Calu3 (cell line): ENCODE results near the gene DGKD. TPM values are rescaled to one million over a fixed set of nuclear protein-coding genes. Genes with fewer than 3 reads are reported as not detected.

Experiments used
- BruUV-seq: library from RNA; stranded (reverse); fragments of 400-500 nt; replicated peaks from 2 replicates; lab custom pipeline; 2021; lab: Mats Ljungman, UMichigan
- CTCF ChIA-PET: fragments of 300-600 bp; sonication (Branson Sonifier 250); formaldehyde crosslinking; loops from one replicate; lab custom pipeline; 2022; ENCODE audit warnings: antibody characterized with exemption; lab: Charles Lee
- DNase-seq: peaks from one replicate; pipeline ENCODE4 v3.0.0; 2022
- H3K27ac Mint-ChIP-seq: one replicate; pipeline ENCODE4 v1.8.0; 2022; ENCODE audit warnings: mixed read lengths; ENCODE audit not compliant: unreplicated experiment
- H3K27me3 Mint-ChIP-seq: one replicate; pipeline ENCODE4 v1.8.0; 2022; ENCODE audit warnings: mixed read lengths; ENCODE audit not compliant: unreplicated experiment
- H3K36me3 Mint-ChIP-seq: one replicate; pipeline ENCODE4 v1.8.0; 2022; ENCODE audit warnings: mild to moderate bottlenecking, moderate library complexity, mixed read lengths; ENCODE audit not compliant: insufficient read depth, unreplicated experiment
- H3K4me1 Mint-ChIP-seq: one replicate; pipeline ENCODE4 v1.8.0; 2022; ENCODE audit warnings: mild to moderate bottlenecking, low read depth, mixed read lengths; ENCODE audit not compliant: unreplicated experiment
- H3K4me3 Mint-ChIP-seq: one replicate; pipeline ENCODE4 v1.8.0; 2022; ENCODE audit warnings: mild to moderate bottlenecking, low read depth, moderate library complexity, mixed read lengths; ENCODE audit not compliant: unreplicated experiment
- H3K9me3 Mint-ChIP-seq: one replicate; pipeline ENCODE4 v1.8.0; 2022; ENCODE audit warnings: low read depth, mixed read lengths; ENCODE audit not compliant: unreplicated experiment
- CTCF ChIP-seq: fragments of 200-600 bp; IDR thresholded peaks from one replicate; pipeline ENCODE4 v1.8.0; 2022; ENCODE audit warnings: antibody characterized with exemption; ENCODE audit not compliant: unreplicated experiment
- intact Hi-C: fragments of 100-400 bp; cut with micrococcal nuclease; formaldehyde crosslinking; loops from one replicate; pipeline ENCODE4 v1.10.0; 2022; ENCODE audit not compliant: unreplicated experiment
- total RNA-seq: library from RNA; stranded (reverse); gene quantifications from 2 replicates; pipeline ENCODE4 v1.2.3, GENCODE V29; 2022

The DGKD gene
- total RNA-seq, 1 experiment from 2014 or later = 26.5 TPM

GRCh38 chr2:233400961-233401360 lies 46.7 kb downstream of the DGKD start:
- Mint-ChIP-seq H3K27me3 (no peaks in the 10 kb centered on the region), H3K4me3 (no peak overlapping the region), H3K4me1 (peaks cover 9% of the 10 kb centered on the region), H3K36me3 (peaks cover 5% of the 10 kb centered on the region), H3K9me3 (no peaks in the 10 kb centered on the region), H3K27ac (no peak overlapping the region)
- intact Hi-C loops = loop anchor here (5.0 kb wide), 1 partner anchor 431 kb away; no protein-coding TSS in a partner anchor
- TF ChIP-seq CTCF = no peak
- no peak for DNase-seq
- CTCF ChIA-PET = no interaction called here
- BruUV-seq = no TSS peak

- no TSS peak for BruUV-seq
- CTCF ChIA-PET = no interaction called here
Observed at GRCh38 chr2:233402346-233402745, 48.1 kb downstream of the DGKD start.

GRCh38 chr2:233402789-233403188 lies 48.5 kb downstream of the DGKD start:
- CTCF ChIA-PET = no interaction called here
- Mint-ChIP-seq H3K36me3 (no peaks in the 10 kb centered on the region), H3K27me3 (no peaks in the 10 kb centered on the region), H3K9me3 (no peaks in the 10 kb centered on the region), H3K4me3 (no peak overlapping the region), H3K27ac (no peak overlapping the region), H3K4me1 (peaks cover 9% of the 10 kb centered on the region)
- BruUV-seq = no TSS peak
- no peak for DNase-seq
- TF ChIP-seq CTCF = no peak
- intact Hi-C loops = loop anchor here (5.0 kb wide), 1 partner anchor 430 kb away; no protein-coding TSS in a partner anchor

More at GRCh38 chr2:233402346-233402745, 48.1 kb downstream of the DGKD start:
- intact Hi-C loops = loop anchor here (5.0 kb wide), 1 partner anchor 430 kb away; no protein-coding TSS in a partner anchor
- Mint-ChIP-seq H3K4me1 (peaks cover 9% of the 10 kb centered on the region), H3K9me3 (no peaks in the 10 kb centered on the region), H3K4me3 (no peak overlapping the region), H3K27ac (no peak overlapping the region), H3K36me3 (peaks cover 4% of the 10 kb centered on the region), H3K27me3 (no peaks in the 10 kb centered on the region)
- no peak for TF ChIP-seq CTCF
- DNase-seq = no peak

GRCh38 chr2:233404222-233404621 lies 49.9 kb downstream of the DGKD start:
- intact Hi-C loops = loop anchor here (1.0 to 5.0 kb wide), 2 partner anchors 39 to 428 kb away; no protein-coding TSS in a partner anchor
- CTCF ChIA-PET = interaction anchor here (1.0 to 1.2 kb wide), 3 partner anchors 40 to 428 kb away, joined by 4 to 33 read pairs (median 4); no protein-coding TSS in a partner anchor
- no TSS peak for BruUV-seq

More at GRCh38 chr2:233404222-233404621, 49.9 kb downstream of the DGKD start:
- Mint-ChIP-seq H3K4me3 (no peak overlapping the region), H3K27ac (peak overlapping the region; percentile 19), H3K27me3 (no peaks in the 10 kb centered on the region), H3K4me1 (peaks cover 22% of the 10 kb centered on the region), H3K36me3 (no peaks in the 10 kb centered on the region), H3K9me3 (no peaks in the 10 kb centered on the region)
- TF ChIP-seq CTCF = peak; percentile 67
- peak; percentile 63 for DNase-seq
